Colon (tissue), 2 donors: ENCODE measurements around the gene SLC25A29.
"Not testable (repeated sequence)": the region's sequence is repeated elsewhere in the genome, so short reads cannot be mapped to it uniquely, and the experiment has no call there.

ENCODE experiments used
- FAIRE-seq: peaks from 2 replicates; lab custom pipeline; 2012; peaks lifted over from hg19 to GRCh38; lab: Jason Lieb, UNC
- donor health status: control.
- donor health status: control.

The SLC25A29 gene

DNA sequence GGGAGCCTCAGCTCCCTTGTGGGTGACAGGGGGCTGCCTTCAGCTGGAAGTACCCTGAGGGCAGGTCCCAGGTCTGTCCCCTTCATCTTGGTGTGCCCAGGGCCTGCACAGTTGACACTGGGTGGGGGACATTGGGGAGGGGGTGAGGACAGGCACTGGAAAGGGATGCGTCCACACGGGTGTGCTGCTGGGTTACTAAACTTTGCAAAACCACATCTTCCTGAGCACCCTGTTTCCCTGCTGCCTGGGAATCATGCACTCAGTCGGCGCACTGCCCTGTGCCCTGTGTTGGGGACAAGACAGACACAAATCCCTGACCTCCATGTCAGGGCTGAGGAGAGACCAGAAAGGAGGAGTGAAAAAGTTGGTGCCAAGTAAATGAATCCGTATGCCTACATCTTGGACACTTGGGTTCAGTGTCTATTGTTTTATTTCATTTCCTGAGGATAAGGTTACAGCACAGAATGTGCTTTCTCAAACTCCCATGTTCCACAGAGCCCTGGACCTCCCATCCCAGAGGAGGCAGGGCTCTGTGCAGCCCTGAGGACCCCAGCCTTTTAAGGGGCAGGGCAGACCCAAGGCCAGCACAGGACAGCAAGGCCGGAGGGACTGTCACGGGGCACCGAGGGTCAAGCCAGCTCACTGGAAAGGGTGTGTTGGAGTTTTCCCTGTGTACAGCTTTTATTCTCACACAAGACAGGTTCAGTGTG lies 2.9 kb upstream of the SLC25A29 start:
- no peak for FAIRE-seq

GRCh38 chr14:100308427-100308792 lies 2.2 kb upstream of the SLC25A29 start:
- FAIRE-seq: not testable (repeated sequence)

DNA sequence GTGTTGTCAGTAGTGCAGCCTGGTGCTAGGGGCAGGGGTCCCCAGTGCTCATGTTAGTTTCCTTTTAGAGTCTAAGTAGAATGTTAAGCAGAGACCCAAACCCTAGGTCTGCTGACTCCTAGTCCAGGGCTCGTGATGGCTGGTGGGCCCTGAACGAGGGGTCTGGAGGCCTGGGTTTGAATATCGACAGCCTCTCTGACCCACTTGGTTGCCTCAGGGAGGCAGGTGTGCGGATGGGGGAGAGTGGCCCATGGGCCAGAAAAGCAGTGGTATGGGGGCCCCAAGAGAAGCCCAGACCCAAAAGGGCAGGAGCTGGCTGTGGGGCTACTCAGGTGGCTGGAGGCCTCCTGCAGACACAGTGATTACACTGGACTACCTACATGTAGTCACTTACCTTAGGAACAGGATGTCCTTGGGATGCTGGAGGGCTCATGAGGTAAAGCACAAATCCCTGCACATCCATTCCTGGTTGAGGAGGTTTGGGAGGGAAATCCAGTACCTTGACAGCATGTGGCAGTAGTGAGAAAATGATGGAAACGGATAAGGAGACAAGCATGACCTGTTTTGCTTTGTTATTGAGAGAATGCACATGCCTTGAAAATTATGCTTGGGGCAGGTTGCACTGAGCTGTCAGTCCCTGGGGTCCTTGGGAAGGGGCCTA lies 1.7 kb upstream of the SLC25A29 start:
- FAIRE-seq: no peak

DNA sequence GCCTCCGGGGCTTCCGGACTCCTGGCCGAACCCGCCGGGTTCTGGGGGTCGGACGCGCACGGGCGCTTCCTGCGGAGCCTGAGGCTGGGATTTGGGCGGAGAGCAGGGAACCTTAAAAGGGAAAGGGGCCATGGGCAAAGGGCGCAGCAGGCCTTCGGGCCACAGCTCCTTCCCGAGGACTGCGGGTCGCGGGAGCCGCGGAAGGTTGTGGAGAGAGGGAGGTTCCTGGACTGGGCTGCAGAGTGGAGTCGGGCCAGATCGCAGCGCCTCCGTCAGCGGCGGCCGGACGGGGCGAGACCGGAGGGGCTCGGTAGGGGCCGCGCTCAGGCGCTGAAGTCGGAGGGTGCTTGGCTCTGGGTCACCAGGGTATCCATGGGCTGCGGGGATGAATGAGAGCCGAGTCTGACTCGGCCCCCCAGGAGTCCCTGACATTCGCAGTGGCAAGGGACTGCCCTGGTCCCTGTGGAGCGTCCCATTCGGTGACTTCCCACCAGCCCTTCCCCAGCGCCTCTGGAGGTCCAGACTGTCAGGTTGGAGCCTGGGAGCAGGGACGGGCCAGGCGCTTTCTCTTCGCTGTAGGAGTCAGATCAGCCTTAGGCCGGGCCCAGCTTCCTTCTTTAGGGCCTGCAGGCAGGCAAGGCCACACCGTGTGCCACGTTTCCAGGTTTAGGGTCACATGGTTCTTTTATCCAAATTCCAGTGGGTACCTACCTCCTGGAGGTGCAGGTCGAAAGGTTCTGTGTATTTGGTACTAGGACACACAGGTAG lies 938 bp upstream of the SLC25A29 start:
- no peak for FAIRE-seq

DNA sequence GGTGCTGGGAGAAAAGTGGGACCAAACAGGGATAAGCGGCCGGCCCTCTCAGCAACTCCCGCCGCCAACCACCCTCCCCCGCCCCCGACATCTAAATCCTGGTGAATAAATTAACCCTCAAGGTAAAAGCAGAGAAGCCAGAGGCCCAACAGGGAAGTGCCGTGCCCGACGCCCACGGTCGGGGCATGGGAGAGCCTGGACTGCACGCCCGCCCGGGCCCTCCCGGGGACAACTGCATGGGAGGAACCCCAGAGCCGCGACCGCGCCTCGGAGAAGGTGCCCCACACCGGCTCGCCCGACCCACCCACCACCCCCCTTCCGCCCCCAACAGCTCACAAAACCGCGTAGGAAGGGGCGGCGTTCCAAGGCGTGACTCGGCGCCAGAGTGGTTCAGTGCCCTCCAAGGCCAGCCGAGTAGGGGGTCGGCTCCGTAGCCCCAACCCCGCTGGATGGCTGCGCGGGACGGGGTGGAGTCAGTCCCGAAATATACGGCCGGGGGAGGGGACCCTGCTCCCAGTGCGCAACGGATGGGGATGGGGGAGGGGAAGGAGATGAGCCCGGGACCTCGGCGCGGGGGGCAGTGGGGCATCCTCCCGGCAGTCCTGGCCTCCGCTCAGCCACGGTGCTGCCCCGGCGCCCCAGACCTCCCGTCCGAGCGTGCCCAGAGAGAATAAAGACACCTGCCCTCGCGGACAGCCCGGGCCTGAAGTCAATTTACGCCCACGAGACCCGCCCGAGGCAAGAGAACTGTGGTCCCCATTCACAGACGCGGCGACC lies 732 bp downstream of the SLC25A29 start:
- no peak for FAIRE-seq

DNA sequence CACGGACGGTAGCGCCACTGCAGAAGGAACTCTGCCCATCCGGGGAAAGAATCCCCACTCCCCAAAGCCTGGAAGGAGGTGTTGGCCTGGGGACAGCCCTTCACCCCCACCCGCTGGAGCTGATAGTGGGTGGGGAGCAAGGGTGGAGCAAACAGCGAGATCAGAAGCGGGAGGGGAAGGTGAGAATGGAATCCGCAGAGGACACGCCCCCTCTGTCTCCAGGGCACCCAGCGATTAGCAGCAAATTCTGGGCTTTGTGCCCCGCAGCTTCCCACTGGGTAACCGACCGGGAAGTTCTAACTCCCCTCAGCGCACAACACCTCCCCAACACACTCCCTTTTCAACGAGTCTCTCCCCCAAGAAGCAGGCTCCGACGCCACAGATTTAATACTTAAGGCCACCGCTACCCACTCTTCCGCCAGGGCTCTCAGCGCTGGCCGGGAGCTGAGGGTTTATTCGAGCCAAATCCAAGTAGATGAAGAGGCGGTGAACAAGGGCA lies 1.4 kb downstream of the SLC25A29 start:
- no peak for FAIRE-seq

GRCh38 chr14:100303925-100304324 lies 2.3 kb downstream of the SLC25A29 start:
- FAIRE-seq: no peak

DNA sequence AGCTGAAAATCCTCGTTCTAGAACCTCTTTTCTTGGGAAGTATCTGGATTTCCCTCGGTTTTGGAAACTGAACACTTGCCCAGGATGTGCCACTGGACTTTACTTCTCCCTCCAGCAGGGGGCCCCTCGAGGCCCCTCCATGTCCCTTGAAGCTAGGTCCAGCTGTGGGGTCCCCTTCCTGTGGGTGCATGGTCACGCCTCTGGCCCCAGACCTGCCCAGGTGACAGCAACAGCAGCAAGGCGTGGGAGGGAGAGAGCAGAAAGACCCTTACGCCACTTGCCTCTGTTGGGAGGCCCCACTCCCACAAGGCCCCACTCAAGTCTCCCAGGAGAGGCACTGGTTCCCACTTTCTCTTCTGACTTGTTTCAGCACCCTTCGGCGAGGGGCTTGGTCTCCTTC lies 3.1 kb downstream of the SLC25A29 start:
- FAIRE-seq: no peak

DNA sequence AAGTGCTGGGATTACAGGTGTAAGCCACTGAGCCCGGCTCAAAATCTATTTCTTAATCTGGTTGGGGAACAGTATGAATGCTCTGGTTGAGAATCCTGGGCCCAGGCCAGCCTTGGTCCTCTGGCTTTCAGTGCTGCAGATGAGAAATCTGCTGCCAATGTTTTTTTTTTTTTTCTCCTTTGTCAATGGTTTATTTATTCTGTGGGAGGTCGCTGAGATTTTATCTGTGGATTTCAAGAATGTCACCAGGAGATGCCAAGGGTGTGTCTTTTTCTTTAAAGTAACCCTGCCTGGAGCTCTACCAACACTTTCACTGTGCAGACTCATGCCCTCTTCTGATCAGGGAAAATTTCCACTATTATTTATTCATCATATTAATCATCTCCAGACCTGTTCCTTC lies 3.6 kb downstream of the SLC25A29 start:
- FAIRE-seq: no peak

DNA sequence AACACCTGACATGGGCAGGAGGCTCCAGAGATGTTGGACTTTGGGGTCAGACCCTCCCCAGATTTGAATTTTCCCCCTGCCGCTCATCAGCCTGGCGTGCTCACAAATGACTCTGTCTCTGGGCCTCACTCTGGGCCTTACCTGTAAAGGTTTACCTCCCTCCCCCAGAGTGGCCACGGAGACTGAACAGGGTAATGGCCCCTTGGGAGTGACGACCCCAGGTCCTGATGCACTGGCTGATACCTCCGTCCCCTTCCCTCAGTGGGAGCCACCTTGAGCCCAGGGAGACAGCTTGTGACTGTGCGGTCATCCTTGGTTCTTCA lies 7.0 kb downstream of the SLC25A29 start:
- no peak for FAIRE-seq

GRCh38 chr14:100298551-100299237 lies 7.5 kb downstream of the SLC25A29 start:
- FAIRE-seq: no peak

DNA sequence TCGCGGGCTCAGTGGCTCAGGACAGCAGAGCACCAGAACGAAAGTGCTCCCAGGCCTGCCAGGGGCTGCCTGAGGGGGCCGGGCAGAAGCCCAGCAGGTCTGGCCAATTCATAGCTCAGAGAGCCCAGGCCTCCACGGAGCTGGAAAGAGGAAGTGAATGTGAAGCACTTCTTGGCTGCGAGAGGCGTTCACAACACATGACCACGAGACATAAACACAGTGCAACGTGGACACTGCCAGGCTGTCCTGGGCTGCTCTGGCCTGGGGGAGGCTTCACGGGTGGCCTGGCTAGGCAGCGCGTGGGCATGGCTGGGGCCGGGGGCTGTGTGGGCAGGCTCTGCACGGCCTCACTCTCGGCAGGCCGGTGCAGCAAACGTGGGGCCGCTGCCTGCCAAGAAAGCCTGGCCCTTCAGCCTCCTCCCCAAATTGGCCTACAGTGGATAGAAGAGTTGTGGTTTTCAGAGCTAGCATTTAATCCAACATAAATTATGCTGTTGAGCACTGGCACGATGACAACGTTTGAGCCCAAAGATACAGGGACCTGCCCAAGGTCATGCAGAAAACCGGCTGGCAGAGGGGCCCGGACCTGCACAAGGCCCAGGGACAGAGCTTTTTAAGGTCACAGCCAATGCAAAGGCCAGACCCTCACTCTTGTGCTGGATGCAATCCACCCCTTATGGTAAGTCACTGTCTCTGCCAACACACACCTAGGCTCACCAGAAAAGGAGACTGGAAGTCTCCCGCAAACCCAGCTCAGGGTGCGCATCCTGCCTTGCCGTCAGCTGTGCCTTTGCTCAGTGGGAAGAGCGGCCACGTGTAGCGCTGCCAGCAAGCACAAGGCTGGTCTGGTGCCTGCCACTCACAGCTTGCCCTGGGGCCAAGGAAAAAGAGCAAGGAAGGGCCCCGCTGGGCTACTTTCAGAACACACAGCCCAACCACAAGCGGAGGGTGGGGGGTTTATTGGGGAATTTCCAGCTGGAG lies 8.6 kb downstream of the SLC25A29 start:
- no peak for FAIRE-seq

DNA sequence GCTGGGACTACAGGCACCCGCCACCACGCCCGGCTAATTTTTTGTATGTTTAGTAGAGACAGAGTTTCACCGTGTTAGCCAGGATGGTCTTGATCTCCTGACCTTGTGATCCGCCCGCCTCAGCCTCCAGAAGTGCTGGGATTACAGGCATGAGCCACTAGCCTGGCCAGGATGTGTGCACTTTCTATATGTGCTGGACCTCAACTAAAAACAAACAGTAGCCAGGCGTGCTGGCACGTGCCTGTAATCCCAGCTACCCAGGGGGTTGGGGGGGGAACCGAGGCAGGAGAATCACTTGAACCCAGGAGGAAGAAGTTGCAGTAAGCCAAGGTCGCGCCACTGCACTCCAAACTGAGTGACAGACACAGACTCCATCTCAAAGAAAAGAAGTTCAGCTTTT lies 9.5 kb downstream of the SLC25A29 start:
- FAIRE-seq: not testable (repeated sequence)

DNA sequence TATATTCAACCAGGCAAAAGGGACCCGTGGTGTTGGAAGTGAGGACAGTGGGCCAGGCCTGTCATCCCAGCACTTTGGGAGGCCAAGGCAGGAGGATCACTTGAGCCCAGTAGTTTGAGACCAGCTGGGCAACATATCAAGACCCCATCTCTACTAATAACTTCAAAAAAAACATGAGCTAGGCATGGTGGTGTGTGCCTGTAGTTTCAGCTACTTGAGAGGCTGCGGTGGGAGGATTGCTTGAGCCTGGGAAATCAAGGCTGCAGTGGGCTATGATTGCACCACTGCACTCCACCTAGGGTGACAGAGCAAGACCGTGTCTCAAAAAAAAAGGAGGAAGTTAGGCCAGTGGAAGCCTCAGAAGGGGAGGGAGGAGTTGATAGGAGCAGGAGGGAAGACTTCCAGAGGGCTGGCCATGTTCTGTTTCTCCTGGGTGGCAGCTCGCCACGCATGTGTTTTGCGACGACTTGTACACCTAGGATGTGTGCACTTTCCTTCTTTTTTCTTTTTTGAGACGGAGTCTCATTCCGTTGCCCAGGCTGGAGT lies 10.1 kb downstream of the SLC25A29 start:
- no peak for FAIRE-seq

DNA sequence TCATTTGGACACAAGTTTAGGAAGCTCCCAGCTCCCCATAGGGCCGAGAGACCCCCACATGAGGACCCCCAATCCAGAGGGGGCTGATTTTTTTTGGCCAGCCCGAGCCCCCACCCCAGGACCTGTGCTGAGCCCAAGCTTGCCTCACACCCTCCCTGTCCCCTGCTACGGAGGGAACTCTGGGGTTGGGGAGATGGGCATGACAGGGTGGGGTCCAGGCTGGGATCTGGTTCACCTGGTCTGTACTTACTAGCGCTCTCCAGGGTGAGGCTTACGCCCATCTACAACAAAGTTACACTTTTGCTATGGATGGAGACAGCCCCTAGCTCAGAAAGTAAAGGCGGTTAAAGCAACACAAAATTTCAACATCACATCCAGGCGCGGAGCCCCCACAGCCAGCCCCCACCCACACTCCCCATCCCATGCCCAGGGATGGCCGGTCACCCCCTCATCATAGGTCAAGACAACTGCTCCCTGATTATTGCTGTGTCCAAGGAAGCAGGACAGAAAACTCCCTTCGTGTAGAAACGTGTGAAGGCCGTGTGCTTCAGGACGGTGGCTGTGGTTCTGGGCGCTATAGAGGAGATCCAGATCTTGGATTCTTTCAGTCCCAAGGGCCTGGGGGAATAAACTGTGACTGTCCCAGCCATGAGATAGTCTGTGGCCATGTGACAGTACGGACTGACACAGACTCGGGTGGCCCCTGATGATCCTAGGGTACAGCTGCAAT lies 10.7 kb downstream of the SLC25A29 start:
- no peak for FAIRE-seq

DNA sequence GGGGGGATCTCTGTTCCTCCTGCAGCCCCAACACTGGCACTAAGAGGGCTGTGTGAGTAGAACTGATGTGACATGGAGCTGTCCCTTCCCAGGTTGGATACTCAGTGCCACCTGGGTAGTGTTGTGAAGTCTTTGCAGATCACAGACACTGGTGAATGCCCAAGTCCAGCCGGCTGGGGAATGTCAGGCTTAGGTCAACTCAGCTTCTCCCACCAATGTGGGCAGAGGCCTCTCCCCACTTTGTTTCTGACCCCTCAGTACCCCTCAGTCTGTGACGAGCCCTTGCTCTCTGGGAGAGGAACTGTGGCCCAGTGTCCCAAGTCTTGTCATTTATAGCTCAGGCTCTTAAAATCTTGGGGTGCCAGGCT lies 11.3 kb downstream of the SLC25A29 start:
- no peak for FAIRE-seq

DNA sequence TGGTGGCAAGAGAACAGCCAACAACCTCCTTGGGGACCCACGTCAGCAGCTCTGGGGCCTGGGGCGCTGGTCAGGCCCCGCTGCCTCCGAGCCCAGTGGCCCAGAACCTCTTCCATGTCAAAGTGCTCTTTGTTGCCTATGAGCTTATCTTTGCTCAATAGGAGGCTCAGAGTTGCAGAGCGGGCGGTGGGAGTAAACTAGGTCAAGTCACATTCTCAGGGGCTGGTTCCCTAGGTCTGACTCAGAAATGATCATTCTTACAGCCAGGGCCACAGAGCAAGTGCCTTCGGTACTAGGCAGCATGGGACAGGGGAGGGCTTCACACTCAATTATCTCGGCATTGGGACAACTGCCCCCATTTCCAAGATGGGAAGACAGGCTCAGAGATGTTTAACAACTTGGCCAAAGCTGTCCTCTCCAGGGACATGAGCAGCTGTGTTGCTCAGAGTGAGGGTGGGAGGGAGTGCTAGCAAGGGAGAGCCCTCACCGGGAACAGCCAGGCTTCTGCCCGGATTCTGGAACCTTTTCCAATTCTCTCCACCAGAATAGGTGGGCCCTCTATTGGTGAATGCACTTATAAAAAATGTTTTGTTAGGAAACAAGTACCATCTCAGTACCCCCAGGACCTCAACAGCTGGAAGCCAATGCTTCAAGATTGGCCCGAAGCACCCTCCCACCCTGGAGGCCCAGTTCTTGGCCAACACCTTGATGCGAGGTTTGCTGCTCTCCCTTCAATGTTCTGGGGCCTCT lies 11.9 kb downstream of the SLC25A29 start:
- no peak for FAIRE-seq

- FAIRE-seq: no peak
Measured at GRCh38 chr14:100293497-100294212, 12.6 kb downstream of the SLC25A29 start.
